Lung (tissue), 12 donors: ENCODE measurements around the gene KPNA6. TPM values are rescaled to one million over a fixed set of nuclear protein-coding genes. Genes with fewer than 3 reads are reported as not detected.

ENCODE experiments used
- ATAC-seq: fragments of 200-7000 bp; cut with Tn5 transposase; one replicate; pipeline ENCODE4 v1.9.1; 2020; ENCODE audit warnings: moderate number of reproducible peaks; ENCODE audit not compliant: insufficient read depth, low FRiP score
- DNase-seq, 3 donors: peaks; one replicate each; pipeline ENCODE4 v3.0.0-alpha.2; 2013 to 2017
- H3K27ac ChIP-seq, 2 donors: one replicate each; pipeline ENCODE4 v1.5.1; 2013; ENCODE audit warnings: mild to moderate bottlenecking in 2 of 2, moderate library complexity in 2 of 2, control low read depth in 1 of 2, inconsistent platforms in 1 of 2, low read depth in 1 of 2, low read length in 1 of 2
- H3K27me3 ChIP-seq, 3 donors: one replicate each; pipeline ENCODE4 v1.5.1; 2013; ENCODE audit warnings: low read length in 2 of 3; ENCODE audit not compliant: control insufficient read depth in 3 of 3, insufficient read depth in 3 of 3
- H3K36me3 ChIP-seq, 4 donors: one replicate each; pipeline ENCODE4 v1.5.1; 2013; ENCODE audit warnings: low read length in 4 of 4, mild to moderate bottlenecking in 1 of 4, moderate library complexity in 1 of 4; ENCODE audit not compliant: control insufficient read depth in 4 of 4, insufficient read depth in 4 of 4
- H3K4me1 ChIP-seq, 5 donors: one replicate each; pipeline ENCODE4 v1.5.1; 2013; ENCODE audit warnings: low read length in 5 of 5, mild to moderate bottlenecking in 2 of 5, moderate library complexity in 1 of 5; ENCODE audit not compliant: control insufficient read depth in 5 of 5, insufficient read depth in 5 of 5
- H3K4me3 ChIP-seq: one replicate; pipeline ENCODE4 v1.5.1; 2013; ENCODE audit warnings: mild to moderate bottlenecking, control low read depth, moderate library complexity
- H3K9ac ChIP-seq, 2 donors: one replicate each; pipeline ENCODE4 v1.5.1; 2013; ENCODE audit warnings: low read length in 2 of 2, control low read depth in 1 of 2; ENCODE audit not compliant: insufficient read depth in 1 of 2
- H3K9me3 ChIP-seq, 4 donors: one replicate each; pipeline ENCODE4 v1.5.1; 2013; ENCODE audit warnings: low read length in 3 of 4, mild to moderate bottlenecking in 1 of 4, moderate library complexity in 1 of 4; ENCODE audit not compliant: control insufficient read depth in 4 of 4, insufficient read depth in 3 of 4
- WGBS, 2 donors: extraction: QIAGEN DNeasy Blood & Tissue Kit; methylation state at CpG; one replicate each; pipeline ENCODE4 v1.1.7; 2013; 5-methylcytosine and 5-hydroxymethylcytosine counted together
- polyA plus RNA-seq, 2 donors: library from polyadenylated mRNA; stranded (reverse); fragments of 200-250 nt; gene quantifications; one replicate each; pipeline ENCODE4 v1.2.1, GENCODE V29; 2013
- total RNA-seq, 2 donors: library from RNA; depleted of rRNA in 1 of 2; stranded (reverse); fragments of >200 nt in 1 of 2; gene quantifications; one replicate each; pipeline ENCODE4 v1.2.1, GENCODE V29; 2014 to 2021
- TF ChIP-seq, protein P1 (sequence below): IDR thresholded peaks from 2 replicates; pipeline ENCODE4 v1.5.1; 2012; ENCODE audit warnings: mild to moderate bottlenecking; ENCODE audit errors: control extremely low read depth, extremely low read depth
- donor health status: control.
- donor health status: control.
- donor health status: Bipolar disorder and iron deficiency.
- donor health status: healthy.
- donor health status: DM: yes; HTN: yes; CAD: no.

Gene KPNA6
- total and polyA plus RNA-seq, 4 donors = 7.9 to 54.0 (median 23.2) TPM

- no peaks in the 10 kb centered on the region for H3K36me3 ChIP-seq
- H3K4me1 ChIP-seq = peaks cover 3 to 8% (median 5%) of the 10 kb centered on the region in 5 donors
- 86 to 88% methylated on average over 6 of the region's 6 CpGs for WGBS, 2 donors
- H3K27me3 ChIP-seq = no peaks in the 10 kb centered on the region
- ATAC-seq (no peak), DNase-seq (no peak)
- no peak overlapping the region for H3K27ac ChIP-seq
- H3K4me3 ChIP-seq = no peak overlapping the region
- H3K9ac ChIP-seq = no peak overlapping the region
- TF ChIP-seq, protein P1, sequence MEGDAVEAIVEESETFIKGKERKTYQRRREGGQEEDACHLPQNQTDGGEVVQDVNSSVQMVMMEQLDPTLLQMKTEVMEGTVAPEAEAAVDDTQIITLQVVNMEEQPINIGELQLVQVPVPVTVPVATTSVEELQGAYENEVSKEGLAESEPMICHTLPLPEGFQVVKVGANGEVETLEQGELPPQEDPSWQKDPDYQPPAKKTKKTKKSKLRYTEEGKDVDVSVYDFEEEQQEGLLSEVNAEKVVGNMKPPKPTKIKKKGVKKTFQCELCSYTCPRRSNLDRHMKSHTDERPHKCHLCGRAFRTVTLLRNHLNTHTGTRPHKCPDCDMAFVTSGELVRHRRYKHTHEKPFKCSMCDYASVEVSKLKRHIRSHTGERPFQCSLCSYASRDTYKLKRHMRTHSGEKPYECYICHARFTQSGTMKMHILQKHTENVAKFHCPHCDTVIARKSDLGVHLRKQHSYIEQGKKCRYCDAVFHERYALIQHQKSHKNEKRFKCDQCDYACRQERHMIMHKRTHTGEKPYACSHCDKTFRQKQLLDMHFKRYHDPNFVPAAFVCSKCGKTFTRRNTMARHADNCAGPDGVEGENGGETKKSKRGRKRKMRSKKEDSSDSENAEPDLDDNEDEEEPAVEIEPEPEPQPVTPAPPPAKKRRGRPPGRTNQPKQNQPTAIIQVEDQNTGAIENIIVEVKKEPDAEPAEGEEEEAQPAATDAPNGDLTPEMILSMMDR = no peak
- no peaks in the 10 kb centered on the region for H3K9me3 ChIP-seq
Observed at GRCh38 chr1:32208469-32208868, 100.6 kb downstream of the KPNA6 start.

DNA sequence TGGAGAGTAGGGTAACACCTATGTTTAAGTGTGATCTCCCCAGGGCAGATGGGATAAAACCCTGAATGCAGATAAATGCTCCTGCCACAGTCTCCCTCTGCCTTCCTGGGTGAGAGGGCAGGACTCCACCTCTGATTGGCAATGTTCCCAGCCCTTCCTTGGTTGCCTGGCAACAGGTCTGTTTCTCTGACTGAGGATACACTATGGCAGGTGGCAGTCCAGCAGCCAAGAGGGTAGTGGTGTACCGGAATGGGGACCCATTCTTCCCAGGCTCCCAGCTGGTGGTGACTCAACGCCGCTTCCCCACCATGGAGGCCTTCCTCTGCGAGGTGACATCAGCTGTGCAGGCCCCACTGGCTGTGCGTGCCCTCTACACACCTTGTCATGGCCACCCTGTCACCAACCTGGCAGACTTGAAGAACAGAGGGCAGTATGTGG lies 101.1 kb downstream of the KPNA6 start, which contains the start of gene DCDC2B:
Gene DCDC2B, plus strand, starts transcription at position 199 of the 438 bp plus-strand sequence. Its CDS starts 5 bp downstream, at position 204.
- H3K4me3 ChIP-seq = no peak within 1 kb of the TSS
- H3K27ac ChIP-seq = no peak within 1 kb of the TSS
- H3K4me1 ChIP-seq = peaks cover 3 to 8% (median 5%) of the 10 kb centered on the region in 5 donors
- TF ChIP-seq, protein P1 = no peak
- ATAC-seq (no peak), DNase-seq (peak; percentile 64 to 67 (median 64))
- H3K9ac ChIP-seq = no peak within 1 kb of the TSS
- H3K9me3 ChIP-seq = no peaks in the 10 kb centered on the region
- no peaks in the 10 kb centered on the region for H3K36me3 ChIP-seq
- H3K27me3 ChIP-seq = no peaks in the 10 kb centered on the region
- WGBS, 2 donors = 79 to 84% methylated on average over 5 of the region's 5 CpGs

DNA sequence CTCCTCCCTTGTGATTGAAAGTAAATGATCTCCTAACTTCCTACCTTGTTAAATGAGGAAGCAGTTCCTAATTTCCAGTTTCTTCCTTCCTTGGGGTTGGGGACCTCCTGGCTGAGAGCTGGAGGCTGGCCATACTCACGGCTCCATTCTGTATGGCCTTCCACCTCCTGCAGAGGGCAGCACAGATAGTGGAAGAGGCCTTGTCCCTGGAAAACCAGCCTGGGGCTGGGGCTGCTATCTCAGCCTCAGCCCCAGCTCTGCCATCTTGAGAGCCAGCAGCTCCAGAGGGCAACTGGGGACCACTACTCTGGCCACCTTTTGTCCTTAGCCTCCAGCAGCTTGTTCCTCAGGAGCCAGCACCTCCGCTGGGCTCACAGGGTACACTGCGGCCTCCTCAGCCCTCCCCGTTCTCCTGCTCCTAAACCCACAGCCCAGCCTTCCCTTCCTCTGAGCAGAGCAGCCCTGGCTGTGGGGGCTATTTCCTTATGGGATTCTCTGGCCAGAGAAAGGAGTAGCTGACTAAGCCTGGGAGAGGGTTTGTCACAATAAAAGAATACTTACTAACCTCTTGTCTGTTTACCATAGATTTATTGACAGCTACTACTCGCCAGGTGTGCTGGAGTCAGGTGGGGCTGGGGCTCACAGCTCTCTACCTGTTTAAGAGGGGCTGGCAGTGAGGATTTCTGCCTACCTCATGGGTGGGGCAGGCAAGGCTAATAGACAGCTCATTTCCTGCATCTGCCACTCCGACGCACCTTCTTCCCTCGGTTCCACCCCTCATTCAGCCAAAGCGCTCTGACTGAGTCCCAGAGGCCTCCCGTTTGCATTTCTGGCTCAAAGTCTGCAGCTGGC lies 108.0 kb downstream of the KPNA6 start:
- Histone ChIP-seq H3K9ac (no peak overlapping the region), H3K4me1 (peaks cover 0 to 2% (median under 1%) of the 10 kb centered on the region in 5 donors), H3K36me3 (peaks cover 0 to 34% (median 26%) of the 10 kb centered on the region in 4 donors), H3K27me3 (no peaks in the 10 kb centered on the region), H3K9me3 (no peaks in the 10 kb centered on the region), H3K4me3 (no peak overlapping the region), H3K27ac (peak overlapping the region in 1 of 2 donors; percentile 2)
- TF ChIP-seq, protein P1 = peak; percentile 75
- no peak for ATAC-seq
- 79 to 82% methylated on average over 10 of the region's 10 CpGs for WGBS, 2 donors
- DNase-seq = peak; percentile 59 to 64 (median 62)
